Gastroesophageal sphincter (tissue), 3 donors: Measurements from ENCODE around the gene MVB12B.

Experiments used
- CTCF ChIP-seq, 4 experiments: fragments of 200-600 bp in 2 of 4; fragments of 450-650 bp in 2 of 4; sonication (generic) in 1 of 4; IDR thresholded peaks; one replicate each; pipeline ENCODE4 v1.5.1; 2017 to 2019; ENCODE audit warnings: antibody characterized with exemption in 4 of 4, mild to moderate bottlenecking in 2 of 4, moderate library complexity in 2 of 4
- EP300 ChIP-seq: sonication (generic); formaldehyde crosslinking; IDR thresholded peaks from one replicate; pipeline ENCODE4 v1.6.1; 2017; ENCODE audit warnings: antibody characterized with exemption, mild to moderate bottlenecking
- POLR2A ChIP-seq, 2 donors: fragments of 450-650 bp; IDR thresholded peaks; one replicate each; pipeline ENCODE4 v1.6.1; 2017; ENCODE audit warnings: antibody characterized with exemption in 2 of 2, mild to moderate bottlenecking in 2 of 2, moderate library complexity in 1 of 2

- TF ChIP-seq CTCF (IDR thresholded peaks at IDR 0.05) (no peak), POLR2A (IDR thresholded peaks at IDR 0.05) (no peak), EP300 (no peak)
Measured at GRCh38 chr9:126516936-126517832, 190.6 kb downstream of the MVB12B start.
